Stimulated activated CD4-positive, alpha-beta T cell treated with anti-CD3 and anti-CD28 coated beads, Interleukin-2, amount 100 ng/mL, for 4 hours (primary cell): ENCODE measurements around the gene HERC3.
"Not testable (repeated sequence)": the region's sequence is repeated elsewhere in the genome, so short reads cannot be mapped to it uniquely, and the experiment has no call there.

Source experiments
- DNase-seq: peaks from one replicate; pipeline ENCODE4 v3.0.0-alpha.2; 2020; ENCODE audit warnings: low read depth

HERC3 gene

DNA sequence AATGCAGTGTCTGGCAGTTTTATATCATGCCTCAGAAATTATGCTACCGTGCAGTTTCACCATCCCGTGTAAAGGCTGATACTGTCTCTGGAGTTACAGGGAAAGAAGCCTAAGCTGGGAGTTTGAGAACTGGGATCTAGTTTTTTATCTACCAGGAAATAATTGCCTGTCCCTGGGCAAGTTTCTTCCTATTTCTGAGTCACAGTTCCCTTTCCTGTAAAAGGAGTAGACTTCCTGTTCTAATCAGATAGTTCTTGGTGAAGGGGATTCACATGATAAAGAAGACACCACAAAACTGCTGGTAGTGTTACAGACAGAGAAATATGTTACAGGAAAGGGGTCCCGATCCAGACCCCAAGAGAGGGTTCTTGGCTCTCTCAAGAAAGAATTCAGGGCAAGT, 17.1 kb downstream of the HERC3 start:
- no peak for DNase-seq

GRCh38 chr4:88609794-88610193, 17.5 kb downstream of the HERC3 start:
- not testable (repeated sequence) for DNase-seq

GRCh38 chr4:88610771-88611170, 18.5 kb downstream of the HERC3 start:
- no peak for DNase-seq

- peak; percentile 8 for DNase-seq
Measured at GRCh38 chr4:88613417-88613875, 21.2 kb downstream of the HERC3 start.

- no peak for DNase-seq
Measured at GRCh38 chr4:88614058-88614457, 21.8 kb downstream of the HERC3 start.

DNA sequence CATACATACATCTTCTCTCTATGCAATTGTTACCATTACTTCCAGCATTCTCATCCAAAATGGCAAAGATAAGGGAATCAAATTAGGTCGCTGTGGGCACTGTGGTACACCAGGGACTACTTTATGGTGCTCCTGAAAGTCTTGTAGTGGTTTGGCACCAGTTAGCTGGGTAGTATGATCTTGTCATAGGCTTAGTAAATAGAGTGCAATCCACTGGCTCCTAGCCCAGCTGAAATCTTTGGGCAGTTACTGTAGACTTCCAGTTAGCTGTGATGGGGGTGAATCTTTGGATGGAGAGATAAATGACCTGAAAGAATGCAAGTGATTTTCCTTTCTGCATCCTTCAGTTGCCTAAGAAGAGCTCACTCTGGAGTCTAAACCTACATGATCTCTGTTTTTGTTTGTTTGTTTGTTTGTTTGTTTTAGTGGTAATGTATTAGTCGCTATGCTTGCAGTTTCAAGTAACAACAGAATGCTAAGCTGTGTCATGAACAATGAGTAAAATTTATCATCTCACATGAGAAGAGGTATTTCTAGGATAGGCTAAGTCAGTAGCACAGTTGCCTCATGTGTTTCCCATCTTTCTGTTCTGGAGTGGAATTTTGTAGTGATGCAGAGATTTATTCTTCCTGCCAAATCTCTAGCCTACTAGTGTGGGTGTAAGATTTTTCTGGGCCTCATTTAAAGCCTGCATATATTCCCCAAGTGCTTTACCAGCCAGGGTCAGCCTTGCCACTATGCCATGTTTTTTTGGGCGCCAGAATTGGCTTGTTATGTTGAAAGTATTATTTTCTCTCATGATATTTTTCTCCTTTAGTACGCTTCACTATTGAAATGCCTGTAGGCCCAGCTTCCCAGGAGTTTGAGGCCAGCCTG, 24.2 kb downstream of the HERC3 start:
- no peak for DNase-seq

DNA sequence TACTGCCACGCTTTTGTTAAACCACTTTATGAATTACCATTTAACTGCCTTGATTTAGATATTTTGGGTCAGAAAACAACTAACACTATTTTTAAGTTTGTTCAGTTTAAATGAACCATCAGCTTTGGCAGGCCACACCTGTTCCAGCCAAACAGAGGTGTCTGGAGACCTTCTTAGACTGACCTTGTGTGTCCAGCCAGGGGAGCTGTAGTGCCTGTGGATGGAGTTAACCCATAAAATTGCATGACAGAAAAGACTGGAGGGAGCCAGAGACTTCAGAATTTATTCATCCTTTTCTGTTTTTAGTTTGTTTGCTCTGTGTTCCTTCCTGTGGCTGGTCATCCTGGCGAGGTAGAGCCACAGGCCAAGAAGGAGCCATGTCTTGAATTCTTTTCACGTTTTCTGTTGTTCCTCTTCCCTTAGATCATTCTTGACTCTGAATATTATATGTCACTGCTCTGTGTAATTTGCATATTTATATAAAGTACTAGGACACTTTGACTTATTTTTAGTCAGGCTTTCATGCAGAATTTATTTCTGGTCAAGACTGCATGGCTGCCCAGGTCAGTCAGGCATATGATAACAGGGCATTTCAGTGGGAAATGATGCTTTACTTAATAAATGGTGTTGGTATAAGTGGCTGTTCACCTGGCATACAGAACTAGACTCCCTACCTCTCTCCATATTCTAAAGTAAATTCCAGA, 26.7 kb downstream of the HERC3 start:
- no peak for DNase-seq

DNA sequence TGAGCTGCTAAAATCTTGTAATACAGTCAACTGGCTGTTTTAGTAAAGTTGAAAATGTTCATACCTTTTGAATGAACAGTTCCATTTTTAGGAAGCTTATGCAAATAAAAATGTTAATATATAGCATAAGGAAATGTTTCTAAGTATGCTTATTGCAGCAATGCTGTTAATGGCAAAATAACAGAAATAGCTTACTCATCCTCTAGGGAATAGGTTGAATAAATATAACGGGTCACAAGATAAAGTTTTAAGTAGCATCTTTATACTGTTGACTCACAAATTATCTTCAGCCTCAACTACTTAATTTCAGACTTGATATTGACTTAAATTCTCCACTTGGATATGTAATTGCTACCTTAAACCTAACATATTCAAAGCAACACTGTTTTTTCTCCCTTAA, 27.7 kb downstream of the HERC3 start:
- no peak for DNase-seq

GRCh38 chr4:88621763-88622327, 29.6 kb downstream of the HERC3 start:
- no peak for DNase-seq

DNA sequence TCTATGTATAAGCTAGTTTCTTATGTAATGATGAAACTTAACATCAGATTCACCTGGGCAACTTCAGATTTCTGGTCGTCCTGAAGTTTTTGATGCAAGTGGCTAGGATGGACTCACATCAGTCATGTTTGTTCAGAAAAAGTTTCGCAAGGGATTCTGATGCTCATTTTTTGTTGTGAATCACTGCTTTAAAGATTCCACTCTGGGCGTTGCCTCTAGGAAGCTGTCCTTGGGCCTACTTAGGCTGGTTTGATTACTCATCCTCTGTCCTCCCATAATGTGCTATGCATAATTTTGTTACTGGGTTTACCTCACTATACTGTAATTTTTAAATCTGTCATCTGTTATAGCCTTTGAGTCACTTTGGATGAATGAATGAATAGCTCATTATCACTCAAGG, 30.8 kb downstream of the HERC3 start:
- no peak for DNase-seq

GRCh38 chr4:88628746-88629145, 36.5 kb downstream of the HERC3 start:
- no peak for DNase-seq

DNA sequence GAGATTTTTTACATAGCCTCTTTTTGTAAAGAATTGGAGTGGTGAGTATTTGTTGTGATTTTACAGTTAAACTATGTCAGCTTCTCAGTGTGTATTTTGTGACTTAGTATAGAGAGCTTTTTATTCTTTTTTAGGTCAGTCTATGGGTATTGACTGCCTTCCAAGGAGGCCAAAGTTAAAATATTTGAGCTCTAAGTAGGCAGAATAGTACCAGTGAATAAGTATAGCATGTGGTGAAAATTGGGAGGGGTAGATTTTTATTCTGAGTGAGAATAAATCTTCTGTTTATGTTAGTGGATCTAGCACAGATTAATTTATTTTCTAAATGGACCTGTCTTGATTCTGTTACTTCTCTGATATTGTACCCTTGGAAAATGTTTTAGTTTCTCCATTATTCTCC, 37.5 kb downstream of the HERC3 start:
- DNase-seq, result no peak

GRCh38 chr4:88630756-88631155, 38.5 kb downstream of the HERC3 start:
- no peak for DNase-seq

- DNase-seq, result no peak
Measured at GRCh38 chr4:88643932-88644331, 51.7 kb downstream of the HERC3 start.

DNA sequence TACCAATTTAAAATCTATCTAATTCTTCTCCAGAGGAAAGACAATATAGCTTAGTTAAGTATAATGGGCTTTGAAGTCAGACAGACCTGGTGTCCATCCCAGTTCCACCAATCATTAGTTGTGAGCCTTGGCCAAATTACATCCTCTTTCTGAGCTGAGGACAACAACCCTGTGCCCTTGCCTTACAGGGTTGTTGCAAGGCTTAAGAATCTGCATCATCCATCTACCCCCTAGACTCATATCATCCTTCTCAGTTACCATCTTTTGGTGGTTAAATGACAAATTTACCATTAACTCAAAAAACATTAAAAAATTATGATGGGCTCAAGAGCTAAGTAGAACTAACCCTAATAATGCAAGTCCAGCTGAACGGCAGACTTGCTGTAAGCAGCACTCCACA, 53.7 kb downstream of the HERC3 start:
- DNase-seq, result no peak

DNA sequence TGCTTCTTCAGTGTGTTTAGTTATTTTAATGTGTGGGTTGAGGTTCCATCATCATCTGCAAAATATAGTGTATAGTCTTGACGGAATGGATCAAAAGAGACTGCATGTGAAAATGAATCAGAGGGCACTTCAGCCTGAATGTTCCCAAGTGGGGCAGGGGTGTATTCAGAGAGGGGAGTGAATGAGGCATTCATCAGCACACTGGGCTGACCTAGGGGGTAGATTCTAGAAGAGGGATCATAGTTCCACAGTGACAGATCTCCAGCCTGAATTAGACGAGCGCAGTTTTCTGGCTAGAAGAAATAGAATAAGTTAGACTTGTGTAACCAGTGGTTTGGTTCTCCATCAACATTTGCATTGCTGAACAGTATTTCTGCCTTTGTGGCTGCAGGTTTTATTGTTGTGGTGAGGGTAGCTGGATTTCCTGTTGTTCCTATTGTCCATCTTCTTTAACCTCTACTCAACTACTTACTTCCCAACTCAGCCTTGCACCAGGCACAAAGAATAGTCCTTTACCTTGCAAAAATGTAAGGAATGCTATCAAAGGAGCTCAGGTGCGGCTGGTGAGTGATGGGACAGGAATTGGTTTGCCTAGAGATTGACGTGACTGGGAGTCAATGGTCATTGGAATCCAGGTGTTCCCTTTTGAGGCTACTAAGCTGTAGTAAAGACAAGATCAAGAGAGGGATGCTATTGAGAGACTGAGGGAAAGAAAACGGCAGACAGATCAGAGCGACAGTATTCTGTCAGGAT, 54.4 kb downstream of the HERC3 start:
- DNase-seq, result no peak

GRCh38 chr4:88649716-88650115, 57.4 kb downstream of the HERC3 start:
- no peak for DNase-seq

GRCh38 chr4:88653371-88653946, 61.2 kb downstream of the HERC3 start:
- no peak for DNase-seq

- DNase-seq, result no peak
Measured at GRCh38 chr4:88655226-88655625, 62.9 kb downstream of the HERC3 start.

GRCh38 chr4:88659055-88659889, 67.0 kb downstream of the HERC3 start:
- peak; percentile 4 for DNase-seq

DNA sequence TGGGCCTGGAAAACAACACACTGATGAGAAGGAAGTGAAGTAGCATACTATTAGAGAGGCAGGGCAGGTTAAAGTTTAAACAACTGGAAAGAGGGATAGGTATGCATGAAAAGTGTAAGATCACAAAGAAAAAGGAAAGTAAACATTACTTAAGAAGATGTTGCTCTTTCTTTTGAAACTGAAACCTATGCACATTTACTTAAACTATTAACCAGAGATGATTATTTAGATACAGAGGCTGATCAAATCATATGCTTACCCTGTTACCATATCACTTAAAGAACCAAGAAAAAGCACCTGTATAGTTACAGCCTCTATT, 67.6 kb downstream of the HERC3 start:
- DNase-seq, result no peak
